ENCODE results near the gene CXCL8.

The CXCL8 gene

GRCh38 chr4:73709451-73710033 is 30.8 kb upstream of the CXCL8 start:
- no peaks in the 10 kb centered on the region for H3K36me3 ChIP-seq (ENCODE audit: insufficient read depth, low read length)
- H2AFZ ChIP-seq (ENCODE audit: low read length): no peak overlapping the region

GRCh38 chr4:73710094-73710493 is 30.3 kb upstream of the CXCL8 start:
- no peak overlapping the region for H3K4me2 ChIP-seq (ENCODE audit: low read length)
- no peak overlapping the region for H3K27ac ChIP-seq (ENCODE audit: low read depth, low read length, poor library complexity, severe bottlenecking)
- TF ChIP-seq CTCF (IDR thresholded peaks at IDR 0.05; ENCODE audit: low read length): no peak
- TF ChIP-seq EZH2 (IDR thresholded peaks at IDR 0.05; ENCODE audit: borderline replicate concordance, low read length): no peak
- no peak overlapping the region for H3K9ac ChIP-seq (ENCODE audit: low read length)
- no peaks in the 10 kb centered on the region for H3K9me3 ChIP-seq (ENCODE audit: low read length)
- no peaks in the 10 kb centered on the region for H3K27me3 ChIP-seq (ENCODE audit: insufficient read depth, low read length)
- no peak overlapping the region for H2AFZ ChIP-seq (ENCODE audit: low read length)
- no peaks in the 10 kb centered on the region for H4K20me1 ChIP-seq (ENCODE audit: insufficient read depth, low read length)
- no peaks in the 10 kb centered on the region for H3K36me3 ChIP-seq (ENCODE audit: insufficient read depth, low read length)
- H3K9me2 ChIP-seq (ENCODE audit: low read depth, low read length): no peaks in the 10 kb centered on the region
- H3K4me1 ChIP-seq (ENCODE audit: insufficient read depth, low read length, severe bottlenecking): no peaks in the 10 kb centered on the region
- H3K4me3 ChIP-seq (ENCODE audit: low read depth, low read length, poor library complexity, severe bottlenecking): no peak overlapping the region
- H3F3A ChIP-seq (ENCODE audit: insufficient read depth, low read length): no peaks in the 10 kb centered on the region
- H3K79me2 ChIP-seq (ENCODE audit: insufficient read depth, low read length): no peaks in the 10 kb centered on the region

More at GRCh38 chr4:73709451-73710033, 30.8 kb upstream of the CXCL8 start:
- Histone ChIP-seq H3K4me1 (ENCODE audit: insufficient read depth, low read length, severe bottlenecking) (no peaks in the 10 kb centered on the region), H3K9me2 (ENCODE audit: low read depth, low read length) (no peaks in the 10 kb centered on the region), H3K27ac (ENCODE audit: low read depth, low read length, poor library complexity, severe bottlenecking) (no peak overlapping the region), H3F3A (ENCODE audit: insufficient read depth, low read length) (no peaks in the 10 kb centered on the region), H3K4me3 (ENCODE audit: low read depth, low read length, poor library complexity, severe bottlenecking) (no peak overlapping the region), H3K79me2 (ENCODE audit: insufficient read depth, low read length) (no peaks in the 10 kb centered on the region), H3K27me3 (ENCODE audit: insufficient read depth, low read length) (no peaks in the 10 kb centered on the region), H3K9me3 (ENCODE audit: low read length) (no peaks in the 10 kb centered on the region), H3K9ac (ENCODE audit: low read length) (no peak overlapping the region), H4K20me1 (ENCODE audit: insufficient read depth, low read length) (no peaks in the 10 kb centered on the region), H3K4me2 (ENCODE audit: low read length) (no peak overlapping the region)
- no peak for TF ChIP-seq CTCF (IDR thresholded peaks at IDR 0.05; ENCODE audit: low read length)
- TF ChIP-seq EZH2 (IDR thresholded peaks at IDR 0.05; ENCODE audit: borderline replicate concordance, low read length): no peak

GRCh38 chr4:73711989-73712388 is 28.4 kb upstream of the CXCL8 start:
- Histone ChIP-seq H3K4me1 (ENCODE audit: insufficient read depth, low read length, severe bottlenecking) (no peaks in the 10 kb centered on the region), H2AFZ (ENCODE audit: low read length) (no peak overlapping the region), H3K27me3 (ENCODE audit: insufficient read depth, low read length) (no peaks in the 10 kb centered on the region), H3K9me3 (ENCODE audit: low read length) (no peaks in the 10 kb centered on the region), H3K4me3 (ENCODE audit: low read depth, low read length, poor library complexity, severe bottlenecking) (no peak overlapping the region), H3K36me3 (ENCODE audit: insufficient read depth, low read length) (no peaks in the 10 kb centered on the region), H3K79me2 (ENCODE audit: insufficient read depth, low read length) (no peaks in the 10 kb centered on the region), H3K9me2 (ENCODE audit: low read depth, low read length) (no peaks in the 10 kb centered on the region), H3K27ac (ENCODE audit: low read depth, low read length, poor library complexity, severe bottlenecking) (no peak overlapping the region), H4K20me1 (ENCODE audit: insufficient read depth, low read length) (no peaks in the 10 kb centered on the region), H3F3A (ENCODE audit: insufficient read depth, low read length) (no peaks in the 10 kb centered on the region), H3K9ac (ENCODE audit: low read length) (no peak overlapping the region), H3K4me2 (ENCODE audit: low read length) (no peak overlapping the region)
- TF ChIP-seq CTCF (IDR thresholded peaks at IDR 0.05; ENCODE audit: low read length): no peak
- TF ChIP-seq EZH2 (IDR thresholded peaks at IDR 0.05; ENCODE audit: borderline replicate concordance, low read length): no peak
